SK-N-SH (cell line): ENCODE results near the gene BRINP3. TPM values are rescaled to one million over a fixed set of nuclear protein-coding genes. Genes with fewer than 3 reads are reported as not detected.

Experiments
- CTCF ChIA-PET: fragments of 300-600, 350-600 bp; formaldehyde crosslinking; extraction: SDS; loops from one replicate; lab custom pipeline; 2021; lab: Yijun Ruan, JAX
- POLR2A ChIA-PET: fragments of 350-600 bp; sonication (Branson Sonifier 250); formaldehyde crosslinking; extraction: SDS; loops from one replicate; lab custom pipeline; 2020; ENCODE audit warnings: antibody characterized with exemption, inconsistent platforms; lab: Yijun Ruan, JAX
- DNase-seq: peaks from one replicate; pipeline ENCODE4 v3.0.0; 2012
- H2AFZ ChIP-seq: fragments of 200-600 bp; sonication (generic); 2 replicates; pipeline ENCODE4 v1.8.1; 2016; ENCODE audit warnings: antibody characterized with exemption, mild to moderate bottlenecking, low read depth
- H3F3A ChIP-seq: fragments of 200-600 bp; sonication (generic); replicated peaks from 2 replicates; pipeline ENCODE3; 2016; ENCODE audit warnings: antibody characterized with exemption, mild to moderate bottlenecking; ENCODE audit not compliant: insufficient read depth
- H3K27ac ChIP-seq, 2 experiments: fragments of 200-500 bp in 1 of 2; fragments of 200-600 bp in 1 of 2; sonication (Bioruptor generic) in 1 of 2; sonication (generic), shearing (Covaris generic) in 1 of 2; 2 replicates each; pipeline versions ENCODE4 v1.5.1 to v1.6.1; 2014 to 2016; ENCODE audit warnings: low read depth in 2 of 2, inconsistent platforms in 1 of 2, low read length in 1 of 2, mild to moderate bottlenecking in 1 of 2, mixed read lengths in 1 of 2
- H3K27me3 ChIP-seq: fragments of 200-600 bp; sonication (generic), shearing (Covaris generic); 2 replicates; pipeline ENCODE4 v1.6.1; 2016; ENCODE audit warnings: mixed run types; ENCODE audit not compliant: insufficient read depth
- H3K36me3 ChIP-seq, 2 experiments: fragments of 200-500 bp in 1 of 2; fragments of 200-600 bp in 1 of 2; sonication (Bioruptor generic) in 1 of 2; sonication (generic) in 1 of 2; replicated peaks in 1 of 2; 2 replicates each; pipeline versions ENCODE3 to v1.5.1; 2014 to 2016; ENCODE audit warnings: low read length in 1 of 2, mild to moderate bottlenecking in 1 of 2; ENCODE audit not compliant: insufficient read depth in 2 of 2, control insufficient read depth in 1 of 2
- H3K4me1 ChIP-seq, 2 experiments: fragments of 200-500 bp in 1 of 2; fragments of 200-600 bp in 1 of 2; sonication (Bioruptor generic) in 1 of 2; sonication (generic), shearing (Covaris generic) in 1 of 2; 2 replicates each; pipeline versions ENCODE4 v1.5.1 to v1.6.1; 2014 to 2016; ENCODE audit warnings: low read depth in 1 of 2, low read length in 1 of 2, mixed run types in 1 of 2; ENCODE audit not compliant: insufficient read depth in 2 of 2, control insufficient read depth in 1 of 2
- H3K4me2 ChIP-seq: fragments of 200-600 bp; sonication (generic), shearing (Covaris generic); 2 replicates; pipeline ENCODE4 v1.6.1; 2017; ENCODE audit warnings: mixed run types
- H3K4me3 ChIP-seq, 2 experiments: fragments of 200-500 bp in 1 of 2; fragments of 200-600 bp in 1 of 2; sonication (Bioruptor generic) in 1 of 2; sonication (generic), shearing (Covaris generic) in 1 of 2; 2 replicates each; pipeline versions ENCODE4 v1.5.1 to v1.8.1; 2014 to 2016; ENCODE audit warnings: low read depth in 2 of 2, inconsistent platforms in 1 of 2, low read length in 1 of 2, mild to moderate bottlenecking in 1 of 2, mixed read lengths in 1 of 2, moderate library complexity in 1 of 2
- H3K79me2 ChIP-seq: fragments of 200-600 bp; sonication (generic); 2 replicates; pipeline ENCODE4 v1.8.1; 2017; ENCODE audit warnings: mild to moderate bottlenecking; ENCODE audit not compliant: insufficient read depth
- H3K9ac ChIP-seq: fragments of 200-600 bp; sonication (generic); 2 replicates; pipeline ENCODE4 v1.6.1; 2017; ENCODE audit warnings: mixed run types
- H3K9me2 ChIP-seq: fragments of 200-600 bp; sonication (generic); 2 replicates; pipeline ENCODE4 v1.6.1; 2017; ENCODE audit warnings: mixed run types
- H3K9me3 ChIP-seq: fragments of 200-600 bp; sonication (generic); 2 replicates; pipeline ENCODE4 v1.6.1; 2017; ENCODE audit warnings: mixed run types, mild to moderate bottlenecking, moderate library complexity
- H4K20me1 ChIP-seq: fragments of 200-600 bp; sonication (generic); 2 replicates; pipeline ENCODE4 v1.6.1; 2017; ENCODE audit warnings: mild to moderate bottlenecking, mixed run types; ENCODE audit not compliant: insufficient read depth
- ELF1 ChIP-seq: IDR thresholded peaks from 2 replicates; pipeline ENCODE4 v1.4.0; 2012
- EP300 ChIP-seq, 2 experiments: IDR thresholded peaks; 2 replicates each; pipeline versions ENCODE4 v1.4.0 to v1.6.1; 2012; ENCODE audit warnings: borderline replicate concordance in 1 of 2, low read depth in 1 of 2, low read length in 1 of 2
- FOXJ3 ChIP-seq: sonication (generic); formaldehyde crosslinking; IDR thresholded peaks from 2 replicates; pipeline ENCODE4 v1.5.1; 2020; ENCODE audit warnings: mild to moderate bottlenecking, missing genetic modification reagents
- FOXM1 ChIP-seq: IDR thresholded peaks from 2 replicates; pipeline ENCODE4 v1.4.0; 2012; ENCODE audit warnings: low read depth, mild to moderate bottlenecking
- JUND ChIP-seq: IDR thresholded peaks from 2 replicates; pipeline ENCODE4 v1.4.0; 2012
- MXI1 ChIP-seq: IDR thresholded peaks from 2 replicates; pipeline ENCODE4 v1.6.1; 2012; ENCODE audit warnings: mild to moderate bottlenecking, low read depth, low read length, improper control_type of control experiment
- NRF1 ChIP-seq: IDR thresholded peaks from 2 replicates; pipeline ENCODE4 v1.6.1; 2012; ENCODE audit warnings: low read depth, mild to moderate bottlenecking, low read length
- POLR2AphosphoS5 ChIP-seq: IDR thresholded peaks from 2 replicates; pipeline ENCODE4 v1.6.1; 2012; ENCODE audit warnings: low read depth, low read length
- RCOR1 ChIP-seq: fragments of 150-350 bp; IDR thresholded peaks from 2 replicates; pipeline ENCODE4 v1.6.1; 2017; ENCODE audit warnings: antibody characterized with exemption, low read length
- RXRA ChIP-seq: IDR thresholded peaks from 2 replicates; pipeline ENCODE4 v1.4.0; 2012; ENCODE audit warnings: low read depth, mild to moderate bottlenecking, borderline replicate concordance
- SIN3A ChIP-seq: IDR thresholded peaks from 2 replicates; pipeline ENCODE4 v1.6.1; 2012; ENCODE audit warnings: low read depth, mild to moderate bottlenecking, low read length, moderate library complexity, borderline replicate concordance
- TAF1 ChIP-seq: IDR thresholded peaks from 2 replicates; pipeline ENCODE4 v1.6.1; 2012; ENCODE audit warnings: low read depth, mild to moderate bottlenecking, low read length, moderate library complexity, borderline replicate concordance
- TCF12 ChIP-seq: IDR thresholded peaks from 2 replicates; pipeline ENCODE4 v1.4.0; 2012
- TEAD4 ChIP-seq: IDR thresholded peaks from 2 replicates; pipeline ENCODE4 v1.4.0; 2012; ENCODE audit warnings: mild to moderate bottlenecking, borderline replicate concordance; ENCODE audit not compliant: insufficient read depth
- YY1 ChIP-seq: IDR thresholded peaks from 2 replicates; pipeline ENCODE4 v1.4.0; 2012; ENCODE audit warnings: low read depth, mild to moderate bottlenecking
- WGBS: methylation state at CpG from one replicate; pipeline ENCODE4 v1.1.6; 2017; ENCODE audit warnings: low lambda C conversion rate; 5-methylcytosine and 5-hydroxymethylcytosine counted together
- polyA plus RNA-seq, 3 experiments: library from polyadenylated mRNA; depleted of rRNA; stranded (reverse); fragments of >200 nt; gene quantifications; 2 replicates each; pipeline ENCODE4 v1.2.3, GENCODE V29; 2012
- TF ChIP-seq, protein P1 (sequence below): IDR thresholded peaks from 2 replicates; pipeline ENCODE4 v1.6.1; 2012; ENCODE audit warnings: mild to moderate bottlenecking, low read depth, low read length, moderate library complexity
- TF ChIP-seq, protein P2 (sequence below): IDR thresholded peaks from 2 replicates; pipeline ENCODE4 v1.4.0; 2012; ENCODE audit warnings: low read depth, borderline replicate concordance
- TF ChIP-seq, protein P3 (sequence below): IDR thresholded peaks from 2 replicates; pipeline ENCODE4 v1.4.0; 2012; ENCODE audit warnings: low read depth, borderline replicate concordance
- TF ChIP-seq, protein P4 (sequence below): fragments of 150-350 bp; IDR thresholded peaks from 2 replicates; pipeline ENCODE4 v1.6.1; 2016; ENCODE audit warnings: mild to moderate bottlenecking, low read depth, low read length
- TF ChIP-seq, protein P5 (sequence below): fragments of 150-350 bp; IDR thresholded peaks from 2 replicates; pipeline ENCODE4 v1.6.1; 2017; ENCODE audit warnings: antibody characterized with exemption, low read length, low read depth, borderline replicate concordance
- TF ChIP-seq, protein P6 (sequence below): IDR thresholded peaks from 2 replicates; pipeline ENCODE4 v1.4.0; 2012; ENCODE audit warnings: low read depth

Gene BRINP3
- polyA plus RNA-seq, 1 of the 3 experiments (the other 2 are of a cell fraction): not detected

DNA sequence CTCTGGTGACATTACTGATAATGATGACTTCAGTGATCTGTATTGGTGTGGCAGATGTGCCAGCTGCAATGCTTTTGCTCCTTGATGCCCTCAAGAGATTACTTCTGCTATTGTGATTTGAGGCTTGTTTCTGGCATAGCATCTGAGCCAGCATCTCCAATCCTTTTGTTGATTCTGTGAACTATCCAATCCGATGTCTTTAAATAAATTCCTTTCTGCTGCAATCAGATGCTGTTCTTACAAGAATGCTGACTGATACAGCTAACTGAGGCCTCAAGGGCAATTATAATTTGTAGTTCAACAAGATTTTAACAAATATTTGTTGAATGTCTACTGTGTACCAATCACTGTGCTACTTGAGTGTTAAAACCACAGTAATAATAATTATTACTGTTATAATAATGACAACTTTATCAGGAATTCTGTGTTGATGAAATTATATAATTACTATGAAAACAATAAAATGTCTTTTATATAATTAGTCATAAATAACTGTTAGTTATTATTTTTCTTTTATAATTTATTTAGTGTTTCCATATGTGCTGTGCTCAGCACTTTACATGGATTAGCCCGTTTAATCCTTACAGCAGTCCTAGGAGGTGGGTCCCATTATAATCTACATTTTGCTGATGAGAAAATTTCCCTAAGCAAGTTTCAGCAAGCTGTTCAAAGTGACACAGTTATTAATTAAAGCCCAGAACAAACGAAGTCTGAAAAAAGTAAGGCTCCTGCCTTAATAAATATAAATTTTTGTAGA, 308.2 kb downstream of the BRINP3 start (continued):
- TF ChIP-seq, protein P1, sequence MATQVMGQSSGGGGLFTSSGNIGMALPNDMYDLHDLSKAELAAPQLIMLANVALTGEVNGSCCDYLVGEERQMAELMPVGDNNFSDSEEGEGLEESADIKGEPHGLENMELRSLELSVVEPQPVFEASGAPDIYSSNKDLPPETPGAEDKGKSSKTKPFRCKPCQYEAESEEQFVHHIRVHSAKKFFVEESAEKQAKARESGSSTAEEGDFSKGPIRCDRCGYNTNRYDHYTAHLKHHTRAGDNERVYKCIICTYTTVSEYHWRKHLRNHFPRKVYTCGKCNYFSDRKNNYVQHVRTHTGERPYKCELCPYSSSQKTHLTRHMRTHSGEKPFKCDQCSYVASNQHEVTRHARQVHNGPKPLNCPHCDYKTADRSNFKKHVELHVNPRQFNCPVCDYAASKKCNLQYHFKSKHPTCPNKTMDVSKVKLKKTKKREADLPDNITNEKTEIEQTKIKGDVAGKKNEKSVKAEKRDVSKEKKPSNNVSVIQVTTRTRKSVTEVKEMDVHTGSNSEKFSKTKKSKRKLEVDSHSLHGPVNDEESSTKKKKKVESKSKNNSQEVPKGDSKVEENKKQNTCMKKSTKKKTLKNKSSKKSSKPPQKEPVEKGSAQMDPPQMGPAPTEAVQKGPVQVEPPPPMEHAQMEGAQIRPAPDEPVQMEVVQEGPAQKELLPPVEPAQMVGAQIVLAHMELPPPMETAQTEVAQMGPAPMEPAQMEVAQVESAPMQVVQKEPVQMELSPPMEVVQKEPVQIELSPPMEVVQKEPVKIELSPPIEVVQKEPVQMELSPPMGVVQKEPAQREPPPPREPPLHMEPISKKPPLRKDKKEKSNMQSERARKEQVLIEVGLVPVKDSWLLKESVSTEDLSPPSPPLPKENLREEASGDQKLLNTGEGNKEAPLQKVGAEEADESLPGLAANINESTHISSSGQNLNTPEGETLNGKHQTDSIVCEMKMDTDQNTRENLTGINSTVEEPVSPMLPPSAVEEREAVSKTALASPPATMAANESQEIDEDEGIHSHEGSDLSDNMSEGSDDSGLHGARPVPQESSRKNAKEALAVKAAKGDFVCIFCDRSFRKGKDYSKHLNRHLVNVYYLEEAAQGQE: no peak
- no peak for TF ChIP-seq YY1
- TF ChIP-seq EP300 (IDR thresholded peaks at IDR 0.05; ENCODE audit: borderline replicate concordance in 1 of 2, low read depth in 1 of 2, low read length in 1 of 2): 0 out of 4 replicates have a peak, but pooled peaks of 1 of the 2 experiments have one; percentile 21
- peak; percentile 36; the same call in 1 of the 2 replicates for TF ChIP-seq TCF12
- peak; percentile 23; the same call in 1 of the 2 replicates for TF ChIP-seq JUND

DNA sequence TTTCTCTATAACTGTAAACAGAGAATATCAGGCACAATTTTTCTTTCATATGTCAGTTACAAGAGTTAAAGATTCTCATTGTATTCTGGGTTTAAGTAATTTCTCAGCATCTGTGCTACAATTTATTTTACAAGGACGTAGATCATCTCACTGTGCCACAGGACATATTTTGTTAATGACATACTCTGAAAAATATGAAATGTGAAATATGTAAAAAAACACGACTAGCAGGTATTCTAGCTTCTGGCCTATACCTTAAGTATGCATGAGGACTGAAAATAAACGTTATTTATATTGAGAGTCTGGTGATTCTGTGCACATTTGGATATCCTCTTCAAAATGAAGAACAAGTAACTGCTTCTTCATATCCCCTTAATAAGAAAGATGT, 308.8 kb downstream of the BRINP3 start:
- 27% methylated on average over 3 of the region's 3 CpGs for WGBS
- ChIA-PET CTCF (no interaction called here), POLR2A (no interaction called here)
- H2AFZ ChIP-seq: no peak overlapping the region
- no peaks in the 10 kb centered on the region for H3K79me2 ChIP-seq
- no peak for TF ChIP-seq RCOR1
- TF ChIP-seq, protein P2, sequence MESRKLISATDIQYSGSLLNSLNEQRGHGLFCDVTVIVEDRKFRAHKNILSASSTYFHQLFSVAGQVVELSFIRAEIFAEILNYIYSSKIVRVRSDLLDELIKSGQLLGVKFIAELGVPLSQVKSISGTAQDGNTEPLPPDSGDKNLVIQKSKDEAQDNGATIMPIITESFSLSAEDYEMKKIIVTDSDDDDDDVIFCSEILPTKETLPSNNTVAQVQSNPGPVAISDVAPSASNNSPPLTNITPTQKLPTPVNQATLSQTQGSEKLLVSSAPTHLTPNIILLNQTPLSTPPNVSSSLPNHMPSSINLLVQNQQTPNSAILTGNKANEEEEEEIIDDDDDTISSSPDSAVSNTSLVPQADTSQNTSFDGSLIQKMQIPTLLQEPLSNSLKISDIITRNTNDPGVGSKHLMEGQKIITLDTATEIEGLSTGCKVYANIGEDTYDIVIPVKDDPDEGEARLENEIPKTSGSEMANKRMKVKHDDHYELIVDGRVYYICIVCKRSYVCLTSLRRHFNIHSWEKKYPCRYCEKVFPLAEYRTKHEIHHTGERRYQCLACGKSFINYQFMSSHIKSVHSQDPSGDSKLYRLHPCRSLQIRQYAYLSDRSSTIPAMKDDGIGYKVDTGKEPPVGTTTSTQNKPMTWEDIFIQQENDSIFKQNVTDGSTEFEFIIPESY: no peak
- no peak for TF ChIP-seq ELF1
- TF ChIP-seq, protein P3, sequence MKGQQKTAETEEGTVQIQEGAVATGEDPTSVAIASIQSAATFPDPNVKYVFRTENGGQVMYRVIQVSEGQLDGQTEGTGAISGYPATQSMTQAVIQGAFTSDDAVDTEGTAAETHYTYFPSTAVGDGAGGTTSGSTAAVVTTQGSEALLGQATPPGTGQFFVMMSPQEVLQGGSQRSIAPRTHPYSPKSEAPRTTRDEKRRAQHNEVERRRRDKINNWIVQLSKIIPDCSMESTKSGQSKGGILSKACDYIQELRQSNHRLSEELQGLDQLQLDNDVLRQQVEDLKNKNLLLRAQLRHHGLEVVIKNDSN: no peak
- no peak for TF ChIP-seq TEAD4
- no peak for TF ChIP-seq RXRA
- TF ChIP-seq, protein P4, sequence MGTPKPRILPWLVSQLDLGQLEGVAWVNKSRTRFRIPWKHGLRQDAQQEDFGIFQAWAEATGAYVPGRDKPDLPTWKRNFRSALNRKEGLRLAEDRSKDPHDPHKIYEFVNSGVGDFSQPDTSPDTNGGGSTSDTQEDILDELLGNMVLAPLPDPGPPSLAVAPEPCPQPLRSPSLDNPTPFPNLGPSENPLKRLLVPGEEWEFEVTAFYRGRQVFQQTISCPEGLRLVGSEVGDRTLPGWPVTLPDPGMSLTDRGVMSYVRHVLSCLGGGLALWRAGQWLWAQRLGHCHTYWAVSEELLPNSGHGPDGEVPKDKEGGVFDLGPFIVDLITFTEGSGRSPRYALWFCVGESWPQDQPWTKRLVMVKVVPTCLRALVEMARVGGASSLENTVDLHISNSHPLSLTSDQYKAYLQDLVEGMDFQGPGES: no peak
- no peak for TF ChIP-seq FOXJ3 (CRISPR knock-in tag)
- TF ChIP-seq, protein P5, sequence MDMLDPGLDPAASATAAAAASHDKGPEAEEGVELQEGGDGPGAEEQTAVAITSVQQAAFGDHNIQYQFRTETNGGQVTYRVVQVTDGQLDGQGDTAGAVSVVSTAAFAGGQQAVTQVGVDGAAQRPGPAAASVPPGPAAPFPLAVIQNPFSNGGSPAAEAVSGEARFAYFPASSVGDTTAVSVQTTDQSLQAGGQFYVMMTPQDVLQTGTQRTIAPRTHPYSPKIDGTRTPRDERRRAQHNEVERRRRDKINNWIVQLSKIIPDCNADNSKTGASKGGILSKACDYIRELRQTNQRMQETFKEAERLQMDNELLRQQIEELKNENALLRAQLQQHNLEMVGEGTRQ: no peak
- TF ChIP-seq NRF1: no peak
- no peak for TF ChIP-seq FOXM1
- TF ChIP-seq SIN3A: no peak
- no peak for TF ChIP-seq TAF1
- TF ChIP-seq MXI1: no peak
- TF ChIP-seq, protein P6, sequence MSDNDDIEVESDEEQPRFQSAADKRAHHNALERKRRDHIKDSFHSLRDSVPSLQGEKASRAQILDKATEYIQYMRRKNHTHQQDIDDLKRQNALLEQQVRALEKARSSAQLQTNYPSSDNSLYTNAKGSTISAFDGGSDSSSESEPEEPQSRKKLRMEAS: no peak
- no peak for TF ChIP-seq POLR2AphosphoS5
- H3K9ac ChIP-seq: no peak overlapping the region
- peaks cover 0 to 20% of the 10 kb centered on the region in 2 experiments; a peak in 2 of 4 replicates for H3K4me1 ChIP-seq
- no peak for DNase-seq
- no peaks in the 10 kb centered on the region for H3K9me3 ChIP-seq
- H3K4me2 ChIP-seq: 0 out of 2 replicates have a peak overlapping the region, but pooled peaks have one; percentile 14
- H3K9me2 ChIP-seq: no peaks in the 10 kb centered on the region
- no peaks in the 10 kb centered on the region for H3K27me3 ChIP-seq
- H3K27ac ChIP-seq: peak overlapping the region; percentile 53 to 63; a peak in 3 of 4 replicates
- H4K20me1 ChIP-seq: no peaks in the 10 kb centered on the region
- no peaks in the 10 kb centered on the region for H3K36me3 ChIP-seq
- H3K4me3 ChIP-seq: no peak overlapping the region
- H3F3A ChIP-seq: peaks cover 23% of the 10 kb centered on the region
